B cell (primary cell): ENCODE data around the gene GPER1. TPM values are rescaled to one million over a fixed set of nuclear protein-coding genes. Genes with fewer than 3 reads are reported as not detected.

Experiments used
- ATAC-seq: fragments of 200-7000 bp; cut with Tn5 transposase; one replicate; pipeline ENCODE4 v1.10.0; 2021; ENCODE audit warnings: low read depth, mild to moderate bottlenecking, moderate number of reproducible peaks, moderate library complexity
- CTCF ChIA-PET: fragments of 350-600 bp; sonication (Branson Sonifier 250); formaldehyde crosslinking; loops from one replicate; lab custom pipeline; 2021; ENCODE audit warnings: antibody characterized with exemption, inconsistent platforms; lab: Charles Lee
- POLR2A ChIA-PET: fragments of 350-600 bp; sonication (Branson Sonifier 250); formaldehyde crosslinking; loops from one replicate; lab custom pipeline; 2021; ENCODE audit warnings: antibody characterized with exemption; lab: Charles Lee
- DNase-seq: peaks from one replicate; pipeline ENCODE4 v3.0.0; 2013
- H2AFZ ChIP-seq: 2 replicates; pipeline ENCODE4 v1.6.1; 2012; ENCODE audit warnings: mild to moderate bottlenecking, low read depth, low read length; ENCODE audit not compliant: insufficient read depth, poor library complexity, severe bottlenecking
- H3K27ac ChIP-seq, 2 donors: 1 replicate in 1 of 2; 2 replicates in 1 of 2; pipeline ENCODE4 v1.5.1; 2012 to 2013; ENCODE audit warnings: low read length in 2 of 2, mild to moderate bottlenecking in 2 of 2, moderate library complexity in 1 of 2
- H3K27me3 ChIP-seq, 4 experiments: fragments of 200-600 bp in 1 of 4; sonication (generic) in 1 of 4; replicated peaks in 1 of 4; 1 replicate in 2 of 4; 2 replicates in 2 of 4; pipeline versions ENCODE4 v1.6.1 to v1.7.0; 2013 to 2016; ENCODE audit warnings: low read length in 3 of 4, mild to moderate bottlenecking in 2 of 4, mixed read lengths in 1 of 4, moderate library complexity in 1 of 4; ENCODE audit not compliant: insufficient read depth in 4 of 4, control insufficient read depth in 3 of 4; ENCODE audit errors: control extremely low read depth in 1 of 4
- H3K36me3 ChIP-seq, 2 experiments: replicated peaks in 1 of 2; 1 replicate in 1 of 2; 2 replicates in 1 of 2; pipeline versions ENCODE4 v1.6.1 to v1.7.1; 2013; ENCODE audit warnings: low read length in 1 of 2; ENCODE audit not compliant: insufficient read depth in 2 of 2, control insufficient read depth in 1 of 2; ENCODE audit errors: control extremely low read depth in 1 of 2, extremely low read depth in 1 of 2
- H3K4me1 ChIP-seq, 2 donors: fragments of 200-600 bp in 1 of 2; sonication (generic) in 1 of 2; 1 replicate in 1 of 2; 2 replicates in 1 of 2; pipeline versions ENCODE4 v1.5.1 to v1.6.1; 2013 to 2017; ENCODE audit warnings: low read length in 2 of 2; ENCODE audit not compliant: control insufficient read depth in 2 of 2, insufficient read depth in 2 of 2
- H3K4me2 ChIP-seq: replicated peaks from 2 replicates; pipeline ENCODE3; 2012; ENCODE audit warnings: mild to moderate bottlenecking, low read depth, low read length; ENCODE audit not compliant: poor library complexity, severe bottlenecking
- H3K4me3 ChIP-seq, 5 experiments: fragments of 200-600 bp in 1 of 5; sonication (generic) in 1 of 5; 1 replicate in 3 of 5; 2 replicates in 2 of 5; pipeline versions ENCODE4 v1.5.1 to v1.7.0; 2011 to 2016; ENCODE audit warnings: low read length in 4 of 5, mild to moderate bottlenecking in 4 of 5, low read depth in 2 of 5, control low read depth in 1 of 5, moderate library complexity in 1 of 5; ENCODE audit not compliant: insufficient read depth in 1 of 5; ENCODE audit errors: control extremely low read depth in 1 of 5, extremely low read depth in 1 of 5
- H3K79me2 ChIP-seq: fragments of 200-600 bp; sonication (generic); one replicate; pipeline ENCODE4 v1.6.0; 2016; ENCODE audit warnings: low read length; ENCODE audit not compliant: control insufficient read depth, insufficient read depth
- H3K9ac ChIP-seq: fragments of 200-600 bp; sonication (generic); 2 replicates; pipeline ENCODE4 v1.6.1; 2017; ENCODE audit warnings: mild to moderate bottlenecking, low read length, moderate library complexity
- H3K9me3 ChIP-seq, 3 donors: one replicate each; pipeline versions ENCODE4 v1.6.1 to v1.7.1; 2013; ENCODE audit warnings: low read length in 2 of 3; ENCODE audit not compliant: control insufficient read depth in 2 of 3, insufficient read depth in 1 of 3; ENCODE audit errors: control extremely low read depth in 1 of 3
- H4K20me1 ChIP-seq: 2 replicates; pipeline ENCODE4 v1.6.0; 2012; ENCODE audit warnings: mild to moderate bottlenecking, low read length; ENCODE audit not compliant: insufficient read depth, control insufficient read depth, poor library complexity, severe bottlenecking
- H3K27ac Mint-ChIP-seq: one replicate; pipeline ENCODE4 v1.8.0; 2021; ENCODE audit warnings: mixed read lengths
- H3K27me3 Mint-ChIP-seq: one replicate; pipeline ENCODE4 v1.8.0; 2021; ENCODE audit warnings: mixed read lengths
- H3K4me1 Mint-ChIP-seq: one replicate; pipeline ENCODE4 v1.8.0; 2021; ENCODE audit warnings: mixed read lengths
- H3K4me3 Mint-ChIP-seq: one replicate; pipeline ENCODE4 v1.8.0; 2021; ENCODE audit warnings: mixed read lengths
- H3K9me3 Mint-ChIP-seq: one replicate; pipeline ENCODE4 v1.8.0; 2022; ENCODE audit warnings: mixed read lengths; ENCODE audit not compliant: insufficient read depth
- CTCF ChIP-seq: fragments of 200-600 bp; IDR thresholded peaks from one replicate; pipeline ENCODE4 v1.8.0; 2022; ENCODE audit warnings: antibody characterized with exemption, mild to moderate bottlenecking
- EZH2 ChIP-seq: IDR thresholded peaks from 2 replicates; pipeline ENCODE4 v1.6.1; 2012; ENCODE audit warnings: borderline replicate concordance, low read depth, mild to moderate bottlenecking, moderate library complexity, low read length; ENCODE audit not compliant: insufficient read depth, poor library complexity, severe bottlenecking
- WGBS: methylation state at CpG from one replicate; pipeline ENCODE4 v1.1.5; 2013; ENCODE audit warnings: missing lambda C conversion rate; ENCODE audit not compliant: insufficient coverage; 5-methylcytosine and 5-hydroxymethylcytosine counted together
- intact Hi-C: fragments of 100-400 bp; cut with micrococcal nuclease; formaldehyde crosslinking; loops from one replicate; pipeline ENCODE4 v1.10.0; 2022
- polyA plus RNA-seq: library from polyadenylated mRNA; depleted of rRNA; stranded (reverse); fragments of >200 nt; gene quantifications from 2 replicates; pipeline ENCODE4 v1.2.3, GENCODE V29; 2012
- total RNA-seq, 2 donors: library from RNA; stranded (reverse); fragments of 120-200 nt in 1 of 2; gene quantifications; 1 replicate in 1 of 2; 2 replicates in 1 of 2; pipeline versions ENCODE4 v1.2.3 to v1.2.4, GENCODE V29; 2013 to 2022

The GPER1 gene
- total and polyA plus RNA-seq, 2 donors (not counting 1 experiment from before 2014, with no cell fraction given), result 3.2 to 21.3 TPM

DNA sequence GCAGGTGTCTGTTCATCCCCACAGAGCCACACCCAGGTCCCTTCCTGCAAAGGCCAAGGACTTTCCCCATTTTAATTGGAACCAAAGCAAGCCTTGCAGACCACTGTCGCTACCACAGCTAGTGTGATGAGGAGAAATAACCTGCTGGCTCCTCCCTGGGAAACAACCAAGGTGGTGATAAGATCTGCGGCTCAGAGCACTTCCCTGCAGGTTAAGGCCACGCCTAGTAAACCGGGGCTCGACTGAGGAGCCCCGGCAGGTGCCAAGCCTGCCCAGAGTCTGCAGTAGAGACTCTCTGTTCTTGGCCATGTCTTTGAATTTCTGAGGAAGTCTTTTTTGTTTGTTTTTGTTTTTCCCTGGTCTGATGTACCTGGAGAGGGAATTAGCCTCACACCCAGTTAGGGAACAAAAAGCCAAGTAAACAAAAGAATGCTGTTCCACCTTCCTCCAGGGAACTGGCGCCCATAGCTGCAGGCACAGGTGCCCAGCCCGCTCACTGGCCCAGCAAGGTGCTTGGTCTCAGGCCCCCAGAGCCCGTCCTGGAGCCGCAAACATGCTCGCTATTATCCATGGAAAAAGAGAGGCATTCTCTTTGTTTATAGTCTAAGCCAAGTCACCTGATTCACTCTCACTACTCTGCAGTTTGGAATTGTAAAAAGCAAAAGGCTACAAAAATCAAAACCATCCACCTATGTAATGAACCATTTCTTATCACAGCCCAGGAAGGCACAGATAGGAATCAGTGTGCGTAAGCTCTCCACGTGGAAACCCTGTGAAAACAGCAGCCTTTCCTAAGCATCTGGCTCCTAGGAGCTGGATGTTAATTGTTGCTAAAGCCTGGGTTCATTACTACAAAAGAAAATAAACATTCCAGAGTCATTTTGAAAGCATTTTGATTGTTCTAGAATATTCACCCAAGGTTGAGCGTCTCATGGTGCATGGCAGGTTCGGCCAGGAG is 40.9 kb upstream of the GPER1 start:
- 81% methylated on average over 10 of the region's 15 CpGs for WGBS

More for the DNA sequence above, 40.9 kb upstream of the GPER1 start:
- no peak overlapping the region for H2AFZ ChIP-seq
- Mint-ChIP-seq H3K4me3 (no peak overlapping the region), H3K9me3 (no peaks in the 10 kb centered on the region), H3K4me1 (peaks cover 29% of the 10 kb centered on the region), H3K27me3 (peaks cover 9% of the 10 kb centered on the region), H3K27ac (no peak overlapping the region)
- H3K9me3 ChIP-seq, result no peaks in the 10 kb centered on the region
- no peaks in the 10 kb centered on the region for H3K36me3 ChIP-seq
- no peak overlapping the region for H3K4me2 ChIP-seq
- H3K4me1 ChIP-seq, result peaks cover 20 to 22% of the 10 kb centered on the region in 2 donors
- ATAC-seq (no peak), DNase-seq (no peak)
- H3K9ac ChIP-seq, result no peak overlapping the region
- H3K27ac ChIP-seq, result no peak overlapping the region
- H4K20me1 ChIP-seq, result peaks cover 31% of the 10 kb centered on the region
- CTCF ChIA-PET, result interaction anchor here (0.9 to 5.1 kb wide), 5 partner anchors 14 to 53 kb away, joined by 3 to 36 read pairs (median 7); no protein-coding TSS in a partner anchor
- POLR2A ChIA-PET, result interaction anchor here (1.4 kb wide), 1 partner anchor 22 kb away, joined by 3 read pairs; no protein-coding TSS in a partner anchor
- intact Hi-C loops, result no loop called here
- H3K4me3 ChIP-seq, result no peak overlapping the region
- TF ChIP-seq EZH2 (no peak), CTCF (no peak)
- peaks cover 0 to 19% (median 3%) of the 10 kb centered on the region in 4 experiments for H3K27me3 ChIP-seq
- peaks cover 19% of the 10 kb centered on the region for H3K79me2 ChIP-seq
